Measurements from ENCODE around the gene PEMT.

The PEMT gene

DNA sequence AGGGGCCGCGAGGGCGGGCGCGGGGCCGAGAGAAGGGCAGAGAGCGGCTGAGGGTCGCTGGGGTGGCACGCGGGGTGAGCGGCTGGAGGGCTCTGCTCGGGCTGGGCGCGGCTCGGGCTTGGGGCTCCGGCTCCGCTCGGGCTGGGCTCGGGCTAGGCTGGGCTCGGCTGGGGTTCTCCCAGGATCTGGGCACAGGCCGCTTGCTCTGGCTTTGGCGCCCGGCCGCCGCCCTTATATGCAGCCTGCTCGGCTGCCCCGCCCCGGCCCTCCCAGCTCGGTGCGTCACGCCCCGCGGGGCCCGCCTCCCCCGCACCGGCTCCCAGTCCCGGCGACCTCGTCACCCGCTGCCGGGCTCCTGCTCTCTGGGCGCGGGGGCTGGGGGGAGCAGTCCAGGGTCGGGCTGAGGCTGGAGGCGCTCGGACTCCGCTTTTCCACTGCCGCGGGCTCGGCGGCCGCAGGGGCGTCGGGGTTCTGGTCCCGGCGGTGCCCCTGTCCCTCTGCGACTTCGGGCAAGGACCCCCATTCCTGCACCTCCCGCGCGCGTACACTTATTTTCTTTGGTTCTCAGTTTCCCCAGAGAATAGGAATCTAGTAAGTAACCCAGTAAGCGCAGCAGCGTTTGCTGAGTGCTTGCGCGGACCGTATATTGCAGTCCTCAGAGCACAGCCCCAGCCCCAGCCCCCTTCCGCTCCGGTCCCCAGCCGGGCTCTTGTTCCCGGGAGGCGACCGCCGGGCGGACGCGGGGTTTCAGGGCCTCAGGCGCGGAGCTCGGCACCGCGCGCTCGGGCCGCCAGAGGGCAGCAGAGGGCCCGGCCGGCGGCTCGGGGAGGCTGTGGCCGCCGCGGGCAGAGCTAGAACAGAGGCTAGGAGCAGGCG lies 95.1 kb downstream of the PEMT start, which contains the start of gene RASD1:
Gene RASD1, minus strand, starts transcription at position 207 of the 876 bp plus-strand sequence. CDS start 214 bp downstream, outside the sequence.
- DNase-seq (ENCODE audit: low read depth), result peak; percentile 71
- peak within 1 kb of the TSS; percentile 54 for H3K4me3 ChIP-seq (ENCODE audit: low read depth, low read length)
- TF ChIP-seq, protein P1, sequence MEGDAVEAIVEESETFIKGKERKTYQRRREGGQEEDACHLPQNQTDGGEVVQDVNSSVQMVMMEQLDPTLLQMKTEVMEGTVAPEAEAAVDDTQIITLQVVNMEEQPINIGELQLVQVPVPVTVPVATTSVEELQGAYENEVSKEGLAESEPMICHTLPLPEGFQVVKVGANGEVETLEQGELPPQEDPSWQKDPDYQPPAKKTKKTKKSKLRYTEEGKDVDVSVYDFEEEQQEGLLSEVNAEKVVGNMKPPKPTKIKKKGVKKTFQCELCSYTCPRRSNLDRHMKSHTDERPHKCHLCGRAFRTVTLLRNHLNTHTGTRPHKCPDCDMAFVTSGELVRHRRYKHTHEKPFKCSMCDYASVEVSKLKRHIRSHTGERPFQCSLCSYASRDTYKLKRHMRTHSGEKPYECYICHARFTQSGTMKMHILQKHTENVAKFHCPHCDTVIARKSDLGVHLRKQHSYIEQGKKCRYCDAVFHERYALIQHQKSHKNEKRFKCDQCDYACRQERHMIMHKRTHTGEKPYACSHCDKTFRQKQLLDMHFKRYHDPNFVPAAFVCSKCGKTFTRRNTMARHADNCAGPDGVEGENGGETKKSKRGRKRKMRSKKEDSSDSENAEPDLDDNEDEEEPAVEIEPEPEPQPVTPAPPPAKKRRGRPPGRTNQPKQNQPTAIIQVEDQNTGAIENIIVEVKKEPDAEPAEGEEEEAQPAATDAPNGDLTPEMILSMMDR (IDR thresholded peaks at IDR 0.05; ENCODE audit: insufficient read depth, low read depth, low read length, missing control alignments), result peak; percentile 82

DNA sequence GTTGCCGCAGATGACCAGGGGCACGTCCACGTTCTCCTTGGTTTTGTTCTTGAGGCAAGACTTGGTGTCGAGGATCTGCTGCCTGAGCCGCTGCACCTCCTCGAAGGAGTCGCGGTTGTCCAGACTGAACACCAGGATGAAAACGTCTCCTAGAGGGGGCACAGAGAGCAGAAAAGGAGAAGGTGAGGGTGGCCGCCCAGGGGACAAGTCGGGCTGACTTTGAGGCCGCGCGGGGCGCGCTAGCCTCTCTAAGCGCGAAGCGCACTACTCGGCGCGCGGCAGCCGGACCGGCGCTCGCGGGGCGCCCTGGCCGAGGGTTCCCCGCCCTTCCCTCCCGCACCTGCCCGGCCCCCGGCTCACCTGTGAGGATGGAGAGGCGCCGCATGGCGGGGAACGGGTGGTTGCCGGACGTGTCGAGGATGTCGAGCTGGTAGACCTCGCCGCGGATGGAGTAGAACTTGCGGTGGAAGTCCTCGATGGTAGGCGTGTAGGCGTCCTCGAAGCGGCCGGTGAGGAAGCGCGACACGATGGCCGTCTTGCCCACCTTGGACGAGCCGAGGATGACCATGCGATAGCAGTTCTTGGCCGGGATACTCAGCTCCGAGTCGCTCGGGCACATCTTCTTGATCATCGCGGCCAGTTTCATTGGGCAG lies 95.8 kb downstream of the PEMT start:
- TF ChIP-seq, protein P1 (IDR thresholded peaks at IDR 0.05; ENCODE audit: insufficient read depth, low read depth, low read length, missing control alignments), result no peak
- H3K4me3 ChIP-seq (ENCODE audit: low read depth, low read length), result no peak overlapping the region; the same call in 1 of the 2 replicates
- DNase-seq (ENCODE audit: low read depth), result peak; percentile 30

DNA sequence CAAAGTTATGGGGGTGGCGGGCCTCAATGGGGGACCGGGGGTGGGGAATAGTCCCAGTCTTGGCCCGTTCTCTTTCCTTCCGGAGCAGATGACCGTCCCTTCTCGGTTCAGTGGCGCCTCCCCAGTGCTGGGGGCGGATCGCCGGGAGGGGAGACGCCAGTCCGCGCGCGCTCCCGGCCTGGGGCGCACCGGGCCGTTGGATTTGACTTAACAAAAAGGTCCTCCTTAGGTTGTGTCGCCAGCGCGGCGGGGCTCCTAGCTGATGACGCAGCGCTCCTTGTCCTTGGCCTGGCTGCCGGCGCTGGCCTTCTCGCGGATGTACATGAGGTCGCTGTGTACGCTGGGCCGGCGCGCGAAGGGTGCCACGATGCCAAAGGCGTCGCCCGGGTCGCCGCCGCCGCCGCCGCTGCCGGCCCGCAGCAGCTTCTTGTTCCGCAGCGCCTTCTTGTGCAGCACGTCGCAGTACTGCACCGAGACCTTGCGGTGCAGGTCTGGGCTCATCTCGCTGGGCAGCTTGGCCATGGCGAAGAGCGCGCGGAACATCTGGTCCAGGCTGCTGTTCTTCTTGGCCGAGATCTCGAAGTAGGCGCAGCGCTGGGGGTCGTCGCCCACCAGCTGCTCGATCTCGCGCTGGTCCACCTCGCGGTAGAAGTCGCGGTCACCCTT lies 96.5 kb downstream of the PEMT start:
- TF ChIP-seq, protein P1 (IDR thresholded peaks at IDR 0.05; ENCODE audit: insufficient read depth, low read depth, low read length, missing control alignments), result no peak
- H3K4me3 ChIP-seq (ENCODE audit: low read depth, low read length), result no peak overlapping the region
- no peak for DNase-seq (ENCODE audit: low read depth)

DNA sequence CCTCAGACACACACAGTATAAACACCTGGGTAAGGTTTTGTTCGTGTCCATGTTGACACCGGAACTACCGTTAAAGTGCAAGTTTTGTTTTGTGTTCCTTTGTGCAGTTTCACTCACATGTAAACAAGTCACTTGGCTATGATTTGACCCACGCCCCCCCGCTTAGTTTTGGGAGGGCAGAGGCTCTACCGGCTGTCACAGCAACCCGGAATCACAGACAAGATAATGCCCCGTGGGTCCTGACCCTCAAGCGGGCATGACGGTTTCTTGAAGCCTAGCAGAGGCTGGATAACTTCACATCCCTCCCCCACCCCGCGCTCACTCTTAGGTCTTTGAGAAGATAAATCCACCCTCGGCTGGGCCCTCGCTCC lies 97.0 kb downstream of the PEMT start:
- TF ChIP-seq, protein P1 (IDR thresholded peaks at IDR 0.05; ENCODE audit: insufficient read depth, low read depth, low read length, missing control alignments), result no peak
- peak; percentile 37 for DNase-seq (ENCODE audit: low read depth)
- H3K4me3 ChIP-seq (ENCODE audit: low read depth, low read length), result no peak overlapping the region

DNA sequence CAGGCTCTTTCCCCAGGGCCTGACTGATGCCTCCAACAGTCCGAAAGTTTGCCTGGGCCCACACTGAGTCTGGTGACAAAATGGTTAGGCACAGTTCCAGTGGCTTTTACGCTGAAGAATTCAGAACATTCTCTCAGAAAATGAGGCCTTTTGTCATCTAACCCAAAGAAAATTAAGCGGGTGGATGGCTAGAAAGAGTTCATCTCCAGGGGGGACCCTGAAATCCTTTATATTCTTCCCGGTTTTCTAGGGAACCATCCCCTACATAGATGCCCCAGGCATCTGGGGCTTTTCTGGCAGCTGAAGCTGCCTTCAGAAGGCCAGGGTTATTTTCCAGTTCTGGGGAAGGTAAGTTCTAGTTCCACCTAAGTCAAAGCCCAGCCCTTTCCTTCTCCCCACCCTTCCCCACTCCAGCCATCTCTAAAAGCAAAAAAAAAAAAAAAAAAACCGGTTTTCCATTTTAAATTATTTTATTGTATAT lies 97.5 kb downstream of the PEMT start:
- TF ChIP-seq, protein P1 (IDR thresholded peaks at IDR 0.05; ENCODE audit: insufficient read depth, low read depth, low read length, missing control alignments), result no peak
- H3K4me3 ChIP-seq (ENCODE audit: low read depth, low read length), result no peak overlapping the region
- no peak for DNase-seq (ENCODE audit: low read depth)

DNA sequence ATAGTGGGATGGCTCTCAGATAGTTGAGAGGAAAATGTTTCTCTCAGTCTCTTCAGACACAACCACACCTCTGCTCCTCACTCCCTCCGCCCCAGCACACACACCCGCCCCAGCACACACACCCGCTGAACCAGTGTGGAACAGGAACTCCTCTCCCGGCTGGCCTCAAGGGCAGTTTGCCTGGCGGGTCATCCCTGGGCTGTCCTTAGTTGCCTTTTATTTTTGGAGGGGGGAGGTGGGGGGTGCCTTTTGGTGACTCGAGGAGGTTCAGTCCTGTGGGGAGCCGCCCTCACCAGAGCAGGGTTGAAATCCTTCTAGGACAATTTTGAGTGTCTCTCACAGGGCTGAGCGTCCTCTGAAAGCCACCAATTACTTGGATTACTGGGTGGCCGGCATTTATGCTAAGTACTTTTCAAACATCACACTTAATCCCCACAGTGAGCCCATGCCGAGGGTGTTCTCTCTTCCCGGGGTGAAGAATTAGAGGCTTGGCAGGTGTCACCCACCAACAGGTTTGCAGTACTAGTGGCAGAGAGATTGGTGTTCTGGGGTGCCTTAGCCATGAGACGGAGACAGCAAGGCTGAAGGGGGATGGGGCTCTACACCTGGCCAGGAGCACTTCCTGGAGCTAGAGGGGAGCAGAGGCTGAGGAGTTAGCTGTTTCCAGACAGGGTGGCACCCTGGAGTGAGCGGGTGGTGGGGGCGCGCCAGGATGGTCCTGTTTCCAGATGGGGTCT lies 98.1 kb downstream of the PEMT start:
- H3K4me3 ChIP-seq (ENCODE audit: low read depth, low read length), result no peak overlapping the region
- no peak for DNase-seq (ENCODE audit: low read depth)
- TF ChIP-seq, protein P1 (IDR thresholded peaks at IDR 0.05; ENCODE audit: insufficient read depth, low read depth, low read length, missing control alignments), result no peak

All from GM12865 (cell line).